Measurements from ENCODE around the gene TAMALIN.

DNA sequence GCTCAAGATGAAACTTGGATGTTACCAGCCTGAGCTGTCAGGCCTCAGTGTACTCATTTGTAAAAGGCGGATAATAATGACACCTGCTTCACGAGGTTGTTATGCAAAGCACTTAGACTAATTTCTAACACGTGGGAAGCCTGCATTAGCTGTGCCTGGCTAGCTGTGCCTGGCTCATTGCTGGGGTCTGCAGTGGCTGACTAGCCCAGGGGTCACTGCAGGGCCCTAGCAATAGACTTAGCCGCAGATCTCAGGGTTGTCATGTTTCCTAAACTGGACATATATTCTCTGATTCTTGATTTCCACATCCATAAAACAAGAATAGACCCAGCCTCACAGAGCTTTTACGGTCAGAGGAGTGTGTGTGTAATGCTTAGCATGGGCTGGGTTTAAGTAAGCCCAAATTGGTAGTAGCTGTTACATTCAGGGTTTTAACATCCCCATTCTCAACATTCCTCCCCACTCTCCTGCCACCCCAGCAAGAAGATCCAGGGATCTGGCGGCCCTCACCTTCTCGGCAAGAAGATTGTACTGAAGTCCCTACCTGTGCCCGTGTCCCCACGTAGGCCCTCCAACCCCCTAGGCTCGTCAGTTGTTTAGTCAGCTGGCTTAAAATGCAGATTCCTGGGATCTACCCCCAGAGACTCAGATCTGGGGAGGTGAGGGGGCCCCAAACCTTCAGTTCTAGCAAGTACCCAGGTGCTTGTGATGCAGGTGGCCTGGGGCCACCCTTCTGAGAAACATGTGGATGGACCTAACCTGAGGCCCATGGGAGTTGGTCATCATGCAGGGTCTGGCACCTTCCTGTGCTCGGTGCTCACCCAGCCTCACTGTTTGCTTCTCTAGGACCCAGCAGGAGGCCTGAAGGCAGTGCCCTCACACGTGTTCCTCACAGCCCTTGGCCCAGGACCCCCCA is 53.1 kb downstream of the TAMALIN start:
- TF ChIP-seq POLR2AphosphoS5 (IDR thresholded peaks at IDR 0.05; ENCODE audit: low read depth, low read length) (0 out of 2 replicates have a peak, but pooled peaks have one; percentile 1), POLR2A (IDR thresholded peaks at IDR 0.05; ENCODE audit: low read depth, low read length) (no peak)

Measured in GM12891 (cell line).